Measurements from ENCODE around the gene PAPPA2. TPM values are rescaled to one million over a fixed set of nuclear protein-coding genes. Genes with fewer than 3 reads are reported as not detected.

The PAPPA2 gene
- total RNA-seq, 1 donor from 2014 or later = 3.1 TPM

DNA sequence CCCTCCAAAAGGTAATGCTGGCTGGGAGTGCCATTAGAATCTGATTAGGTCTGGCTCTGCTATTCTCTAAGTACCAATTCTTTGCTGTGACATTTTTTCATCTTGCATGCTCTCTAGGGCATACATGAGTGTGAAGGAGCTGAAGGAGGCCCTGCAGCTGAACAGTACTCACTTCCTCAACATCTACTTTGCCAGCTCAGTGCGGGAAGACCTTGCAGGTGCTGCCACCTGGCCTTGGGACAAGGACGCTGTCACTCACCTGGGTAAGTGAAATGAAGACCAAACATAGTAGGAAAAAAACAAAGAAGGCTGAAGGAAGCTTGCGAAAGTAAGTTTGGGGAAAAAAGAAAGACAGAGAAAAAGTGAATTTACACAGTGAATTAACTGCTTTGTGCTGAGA is 207.9 kb downstream of the PAPPA2 start:
- Histone ChIP-seq H3K27ac (ENCODE audit: low read depth, low read length) (no peak overlapping the region), H3K36me3 (ENCODE audit: control insufficient read depth in 3 of 3, insufficient read depth in 3 of 3, low read length in 3 of 3) (no peaks in the 10 kb centered on the region), H3K4me1 (ENCODE audit: control insufficient read depth in 3 of 3, insufficient read depth in 3 of 3, low read length in 3 of 3) (no peaks in the 10 kb centered on the region), H3K4me3 (ENCODE audit: low read length in 3 of 3) (no peak overlapping the region), H3K9ac (ENCODE audit: low read depth in 1 of 3, low read length in 3 of 3) (no peak overlapping the region), H3K27me3 (ENCODE audit: control insufficient read depth in 3 of 3, insufficient read depth in 3 of 3, low read length in 3 of 3) (no peaks in the 10 kb centered on the region), H3K9me3 (ENCODE audit: control insufficient read depth in 3 of 3, low read length in 3 of 3) (no peaks in the 10 kb centered on the region)

DNA sequence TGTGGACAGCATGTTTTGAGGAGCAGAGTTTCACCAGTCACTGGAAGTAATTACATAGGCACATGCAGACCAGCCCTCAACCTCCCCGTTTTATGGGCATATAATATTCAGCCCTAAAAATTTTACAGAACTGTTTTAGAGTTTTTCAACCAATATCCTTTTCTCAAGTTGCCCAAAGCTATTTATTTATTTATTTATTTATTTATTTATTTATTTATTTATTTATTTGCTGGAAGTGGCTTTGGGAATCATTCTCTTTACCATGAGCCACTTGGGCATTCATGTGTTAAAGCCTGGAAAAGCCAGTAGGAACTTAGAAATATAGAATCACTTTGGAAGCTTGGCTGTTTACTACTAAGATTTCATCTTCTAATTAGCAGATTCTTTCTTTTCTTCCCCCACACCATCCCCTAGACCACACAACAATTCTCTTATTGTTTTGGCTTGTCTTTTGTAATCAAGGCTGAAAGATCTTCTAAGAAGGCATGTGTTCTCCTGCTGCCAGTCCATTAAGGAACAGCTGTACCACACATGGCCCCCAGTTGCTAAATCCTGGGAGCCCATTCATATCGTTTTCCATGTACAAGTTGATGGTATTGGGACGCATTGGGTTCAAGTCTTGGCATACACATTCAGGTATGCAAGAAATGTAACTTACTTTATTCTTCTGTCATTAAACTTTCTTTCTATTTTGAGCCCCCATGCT is 220.0 kb downstream of the PAPPA2 start:
- Histone ChIP-seq H3K4me3 (ENCODE audit: low read length in 3 of 3) (no peak overlapping the region), H3K9ac (ENCODE audit: low read depth in 1 of 3, low read length in 3 of 3) (no peak overlapping the region), H3K4me1 (ENCODE audit: control insufficient read depth in 3 of 3, insufficient read depth in 3 of 3, low read length in 3 of 3) (peaks cover 0 to 6% (median 0%) of the 10 kb centered on the region in 3 donors), H3K36me3 (ENCODE audit: control insufficient read depth in 3 of 3, insufficient read depth in 3 of 3, low read length in 3 of 3) (no peaks in the 10 kb centered on the region), H3K9me3 (ENCODE audit: control insufficient read depth in 3 of 3, low read length in 3 of 3) (no peaks in the 10 kb centered on the region), H3K27ac (ENCODE audit: low read depth, low read length) (no peak overlapping the region), H3K27me3 (ENCODE audit: control insufficient read depth in 3 of 3, insufficient read depth in 3 of 3, low read length in 3 of 3) (no peaks in the 10 kb centered on the region)

DNA sequence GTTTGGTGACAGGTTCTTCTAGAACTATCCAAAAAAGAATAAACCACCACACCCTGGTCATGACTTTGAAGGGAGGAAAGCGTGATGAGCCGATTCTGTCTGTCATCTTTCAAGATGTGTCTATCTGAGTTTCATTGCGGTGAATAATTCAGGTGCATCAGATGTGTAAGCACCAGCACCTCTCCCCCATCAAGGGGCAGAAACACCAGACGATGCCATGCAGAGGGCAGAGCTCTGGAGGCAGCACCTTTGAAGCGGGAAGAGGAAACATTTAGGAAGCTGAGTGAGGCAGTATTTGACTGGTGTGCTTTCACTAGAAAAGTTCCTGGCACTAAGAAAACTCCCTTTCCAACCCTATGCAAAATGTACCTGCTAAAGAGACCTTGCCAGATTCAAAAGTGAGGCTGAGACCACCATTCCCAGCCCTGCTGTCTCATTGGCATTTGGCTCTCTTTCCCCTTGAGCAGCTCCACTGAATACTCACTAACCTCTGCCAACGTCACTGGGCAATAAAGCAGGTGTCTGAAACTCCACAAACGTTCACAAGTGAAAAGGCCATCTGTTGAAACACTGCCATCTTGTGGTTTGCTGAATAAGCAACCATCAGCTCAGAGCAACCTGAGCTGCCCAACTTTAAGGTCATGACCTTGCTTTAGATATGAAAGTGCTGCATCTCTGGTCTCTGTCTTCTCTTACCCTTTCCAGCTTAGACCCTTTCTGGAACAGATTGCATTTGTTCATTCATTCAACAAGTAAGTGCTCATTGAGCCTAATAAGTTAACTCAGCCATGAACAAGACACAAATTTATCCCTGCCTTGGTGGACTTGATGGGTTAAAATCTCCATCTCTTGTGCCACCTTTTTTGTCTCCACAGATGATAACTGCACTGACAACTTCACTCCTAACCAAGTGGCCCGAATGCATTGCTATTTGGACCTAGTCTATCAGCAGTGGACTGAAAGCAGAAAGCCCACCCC is 228.6 kb downstream of the PAPPA2 start:
- H3K27me3 ChIP-seq (ENCODE audit: control insufficient read depth in 3 of 3, insufficient read depth in 3 of 3, low read length in 3 of 3) = no peaks in the 10 kb centered on the region
- H3K36me3 ChIP-seq (ENCODE audit: control insufficient read depth in 3 of 3, insufficient read depth in 3 of 3, low read length in 3 of 3) = no peaks in the 10 kb centered on the region
- H3K27ac ChIP-seq (ENCODE audit: low read depth, low read length) = peak overlapping the region; percentile 79
- peak overlapping the region in 1 of 3 donors; percentile 47 for H3K9ac ChIP-seq (ENCODE audit: low read depth in 1 of 3, low read length in 3 of 3)
- peaks cover 18 to 43% (median 25%) of the 10 kb centered on the region in 3 donors for H3K4me1 ChIP-seq (ENCODE audit: control insufficient read depth in 3 of 3, insufficient read depth in 3 of 3, low read length in 3 of 3)
- H3K9me3 ChIP-seq (ENCODE audit: control insufficient read depth in 3 of 3, low read length in 3 of 3) = no peaks in the 10 kb centered on the region
- no peak overlapping the region for H3K4me3 ChIP-seq (ENCODE audit: low read length in 3 of 3)

GRCh38 chr1:176692431-176692830 is 229.5 kb downstream of the PAPPA2 start:
- Histone ChIP-seq H3K9ac (ENCODE audit: low read depth in 1 of 3, low read length in 3 of 3) (peak overlapping the region in 1 of 3 donors; percentile 47), H3K36me3 (ENCODE audit: control insufficient read depth in 3 of 3, insufficient read depth in 3 of 3, low read length in 3 of 3) (no peaks in the 10 kb centered on the region), H3K4me1 (ENCODE audit: control insufficient read depth in 3 of 3, insufficient read depth in 3 of 3, low read length in 3 of 3) (peaks cover 18 to 43% (median 25%) of the 10 kb centered on the region in 3 donors), H3K4me3 (ENCODE audit: low read length in 3 of 3) (no peak overlapping the region), H3K27ac (ENCODE audit: low read depth, low read length) (peak overlapping the region; percentile 79), H3K27me3 (ENCODE audit: control insufficient read depth in 3 of 3, insufficient read depth in 3 of 3, low read length in 3 of 3) (no peaks in the 10 kb centered on the region), H3K9me3 (ENCODE audit: control insufficient read depth in 3 of 3, low read length in 3 of 3) (no peaks in the 10 kb centered on the region)

DNA sequence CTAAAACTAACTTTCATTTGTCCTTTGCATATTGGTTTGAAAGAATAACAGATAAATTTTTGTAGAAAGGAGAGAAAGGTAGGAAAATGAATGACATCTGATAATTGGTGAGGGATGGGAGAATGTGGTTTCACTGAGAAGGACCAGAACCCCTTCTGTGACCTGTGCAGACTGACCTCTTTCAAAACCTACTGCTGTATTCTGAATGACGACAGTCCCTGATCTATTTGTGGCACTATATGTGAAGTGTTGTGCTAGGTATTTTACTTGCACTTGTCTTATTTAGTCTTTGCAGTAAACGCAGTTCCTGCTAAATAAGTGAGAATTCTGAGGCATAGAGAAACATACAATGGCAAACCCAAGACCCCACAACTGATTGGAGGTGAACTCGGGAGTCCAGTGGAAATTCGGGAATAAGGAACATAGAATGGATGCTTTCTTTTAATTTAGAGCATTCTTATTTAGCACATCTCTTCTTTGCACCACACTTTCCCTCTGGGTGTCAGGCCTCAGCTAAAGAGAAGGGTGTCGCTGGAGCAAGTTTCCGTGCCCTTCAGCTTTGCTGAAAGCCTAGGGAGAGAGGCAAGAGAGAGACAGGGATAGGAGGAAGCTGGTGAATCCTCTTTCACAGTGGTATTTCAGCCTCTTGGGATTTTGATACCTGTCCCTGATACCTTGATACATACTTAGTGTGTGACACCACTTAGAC is 230.2 kb downstream of the PAPPA2 start:
- H3K27ac ChIP-seq (ENCODE audit: low read depth, low read length) = peak overlapping the region; percentile 79

GRCh38 chr1:176693697-176694329 is 230.8 kb downstream of the PAPPA2 start:
- Histone ChIP-seq H3K27me3 (ENCODE audit: control insufficient read depth in 3 of 3, insufficient read depth in 3 of 3, low read length in 3 of 3) (no peaks in the 10 kb centered on the region), H3K36me3 (ENCODE audit: control insufficient read depth in 3 of 3, insufficient read depth in 3 of 3, low read length in 3 of 3) (no peaks in the 10 kb centered on the region), H3K4me1 (ENCODE audit: control insufficient read depth in 3 of 3, insufficient read depth in 3 of 3, low read length in 3 of 3) (peaks cover 18 to 43% (median 25%) of the 10 kb centered on the region in 3 donors), H3K4me3 (ENCODE audit: low read length in 3 of 3) (no peak overlapping the region), H3K27ac (ENCODE audit: low read depth, low read length) (peak overlapping the region; percentile 79), H3K9ac (ENCODE audit: low read depth in 1 of 3, low read length in 3 of 3) (no peak overlapping the region), H3K9me3 (ENCODE audit: control insufficient read depth in 3 of 3, low read length in 3 of 3) (no peaks in the 10 kb centered on the region)

More for the DNA sequence above, 230.2 kb downstream of the PAPPA2 start:
- H3K4me3 ChIP-seq (ENCODE audit: low read length in 3 of 3) = no peak overlapping the region
- H3K9me3 ChIP-seq (ENCODE audit: control insufficient read depth in 3 of 3, low read length in 3 of 3) = no peaks in the 10 kb centered on the region
- peaks cover 18 to 43% (median 25%) of the 10 kb centered on the region in 3 donors for H3K4me1 ChIP-seq (ENCODE audit: control insufficient read depth in 3 of 3, insufficient read depth in 3 of 3, low read length in 3 of 3)
- H3K36me3 ChIP-seq (ENCODE audit: control insufficient read depth in 3 of 3, insufficient read depth in 3 of 3, low read length in 3 of 3) = no peaks in the 10 kb centered on the region
- peak overlapping the region in 1 of 3 donors; percentile 18 for H3K9ac ChIP-seq (ENCODE audit: low read depth in 1 of 3, low read length in 3 of 3)
- H3K27me3 ChIP-seq (ENCODE audit: control insufficient read depth in 3 of 3, insufficient read depth in 3 of 3, low read length in 3 of 3) = no peaks in the 10 kb centered on the region

- Histone ChIP-seq H3K4me1 (ENCODE audit: control insufficient read depth in 3 of 3, insufficient read depth in 3 of 3, low read length in 3 of 3) (peaks cover 18 to 43% (median 25%) of the 10 kb centered on the region in 3 donors), H3K9me3 (ENCODE audit: control insufficient read depth in 3 of 3, low read length in 3 of 3) (no peaks in the 10 kb centered on the region), H3K36me3 (ENCODE audit: control insufficient read depth in 3 of 3, insufficient read depth in 3 of 3, low read length in 3 of 3) (no peaks in the 10 kb centered on the region), H3K27me3 (ENCODE audit: control insufficient read depth in 3 of 3, insufficient read depth in 3 of 3, low read length in 3 of 3) (no peaks in the 10 kb centered on the region), H3K9ac (ENCODE audit: low read depth in 1 of 3, low read length in 3 of 3) (no peak overlapping the region), H3K27ac (ENCODE audit: low read depth, low read length) (no peak overlapping the region), H3K4me3 (ENCODE audit: low read length in 3 of 3) (no peak overlapping the region)
These were observed 231.7 kb downstream of the PAPPA2 start for GRCh38 chr1:176694713-176695112.

DNA sequence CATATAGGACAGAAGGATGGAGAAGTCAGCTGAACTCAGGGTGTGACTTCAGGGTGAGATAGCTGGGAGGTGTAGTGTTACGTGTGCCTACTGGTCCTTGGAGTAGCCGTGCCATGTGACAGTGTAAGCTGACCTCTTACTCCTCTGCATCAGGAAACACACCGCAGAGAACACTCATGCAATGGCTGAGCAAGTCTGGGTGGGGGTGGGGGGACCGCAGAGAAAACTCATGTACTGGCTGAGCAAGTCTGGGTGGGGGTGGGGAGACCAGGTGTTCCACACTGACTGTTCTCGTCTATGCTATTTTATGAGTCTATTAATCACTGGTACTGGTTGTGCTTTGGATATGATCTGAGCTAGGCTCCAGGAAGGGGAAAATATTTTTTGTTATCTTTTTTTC is 233.1 kb downstream of the PAPPA2 start:
- peaks cover 18 to 43% (median 25%) of the 10 kb centered on the region in 3 donors for H3K4me1 ChIP-seq (ENCODE audit: control insufficient read depth in 3 of 3, insufficient read depth in 3 of 3, low read length in 3 of 3)
- H3K27ac ChIP-seq (ENCODE audit: low read depth, low read length) = no peak overlapping the region
- H3K9ac ChIP-seq (ENCODE audit: low read depth in 1 of 3, low read length in 3 of 3) = no peak overlapping the region
- no peaks in the 10 kb centered on the region for H3K9me3 ChIP-seq (ENCODE audit: control insufficient read depth in 3 of 3, low read length in 3 of 3)
- no peaks in the 10 kb centered on the region for H3K36me3 ChIP-seq (ENCODE audit: control insufficient read depth in 3 of 3, insufficient read depth in 3 of 3, low read length in 3 of 3)
- H3K27me3 ChIP-seq (ENCODE audit: control insufficient read depth in 3 of 3, insufficient read depth in 3 of 3, low read length in 3 of 3) = no peaks in the 10 kb centered on the region
- no peak overlapping the region for H3K4me3 ChIP-seq (ENCODE audit: low read length in 3 of 3)

- Histone ChIP-seq H3K27ac (ENCODE audit: low read depth, low read length) (no peak overlapping the region), H3K9me3 (ENCODE audit: control insufficient read depth in 3 of 3, low read length in 3 of 3) (no peaks in the 10 kb centered on the region), H3K36me3 (ENCODE audit: control insufficient read depth in 3 of 3, insufficient read depth in 3 of 3, low read length in 3 of 3) (no peaks in the 10 kb centered on the region), H3K9ac (ENCODE audit: low read depth in 1 of 3, low read length in 3 of 3) (no peak overlapping the region), H3K4me3 (ENCODE audit: low read length in 3 of 3) (no peak overlapping the region), H3K27me3 (ENCODE audit: control insufficient read depth in 3 of 3, insufficient read depth in 3 of 3, low read length in 3 of 3) (no peaks in the 10 kb centered on the region), H3K4me1 (ENCODE audit: control insufficient read depth in 3 of 3, insufficient read depth in 3 of 3, low read length in 3 of 3) (peaks cover 12 to 37% (median 19%) of the 10 kb centered on the region in 3 donors)
These were observed 233.7 kb downstream of the PAPPA2 start for GRCh38 chr1:176696689-176697088.
